SK-MEL-5 (cell line): Measurements from ENCODE around the gene AFG1L. TPM values are rescaled to one million over a fixed set of nuclear protein-coding genes. Genes with fewer than 3 reads are reported as not detected.
"Not testable (repeated sequence)": the region's sequence is repeated elsewhere in the genome, so short reads cannot be mapped to it uniquely, and the experiment has no call there.

ENCODE experiments used
- DNase-seq: peaks from one replicate; pipeline ENCODE4 v3.0.0-alpha.2; 2016; ENCODE audit warnings: low read depth, low spot score
- in situ Hi-C: cut with HindIII; loops from 2 replicates; pipeline ENCODE4 v1.10.0; 2016; ENCODE audit warnings: low sequenced_read_pairs, high pct_unique_total_duplicates, low pct_unique_long_range_greater_than_20kb
- total RNA-seq: library from RNA; depleted of rRNA; stranded (reverse); fragments of >200 nt; shearing (Covaris generic); gene quantifications from 2 replicates; pipeline ENCODE4 v1.2.3, GENCODE V29; 2014

AFG1L gene
- total RNA-seq, 1 experiment from 2014 or later = 2.4 TPM

DNA sequence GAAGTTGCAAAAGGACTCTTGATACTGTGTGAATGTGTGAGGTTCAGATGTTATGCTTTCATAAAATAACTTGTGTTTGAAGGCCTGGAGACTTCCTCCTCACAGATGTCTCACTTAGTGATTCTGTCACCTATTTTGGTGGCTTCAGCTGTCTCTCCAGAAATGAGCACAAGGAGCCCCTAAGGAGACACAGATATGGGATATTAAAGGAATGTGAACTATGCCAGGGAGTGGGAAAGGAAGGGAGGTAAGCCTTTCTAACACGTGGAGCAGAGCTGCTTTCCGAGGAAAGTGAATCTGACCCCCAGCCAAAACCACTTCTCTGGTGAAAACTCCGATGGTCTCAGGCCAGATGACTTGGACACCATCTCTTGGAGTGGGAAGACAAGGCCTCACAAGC, 255.4 kb downstream of the AFG1L start:
- DNase-seq = no peak
- in situ Hi-C loops = no loop called here

DNA sequence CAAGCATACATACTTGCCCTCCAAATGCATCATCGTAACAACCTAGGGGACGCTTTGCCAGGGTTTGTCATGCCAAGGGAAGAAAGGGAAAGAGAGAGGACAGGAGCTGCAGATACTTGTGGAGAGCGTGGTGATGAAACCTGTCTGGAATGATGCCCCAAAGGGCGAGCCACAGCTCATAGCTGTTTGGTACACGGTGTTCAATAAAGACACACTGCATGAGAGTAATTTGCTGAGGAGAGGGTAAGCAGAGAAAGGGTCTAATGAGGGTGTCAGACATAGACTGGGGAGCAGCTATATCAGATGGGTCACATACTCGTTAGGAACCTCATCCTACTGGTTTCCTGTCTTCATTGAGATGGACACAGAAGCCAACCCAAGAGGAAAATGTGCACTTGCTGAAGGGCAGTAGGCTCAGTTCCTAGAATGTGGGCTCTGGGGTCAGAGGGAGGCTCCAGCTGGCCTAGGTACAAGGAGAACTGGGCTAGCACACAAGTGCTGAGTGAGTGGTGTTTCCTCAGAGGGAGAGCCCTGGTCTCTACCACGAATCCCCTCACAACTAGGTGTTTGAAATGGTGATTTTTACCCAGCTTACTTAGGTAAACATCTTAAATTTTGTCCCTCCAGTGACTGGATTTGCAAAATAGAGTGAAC, 260.7 kb downstream of the AFG1L start:
- in situ Hi-C loops = no loop called here
- DNase-seq = no peak

DNA sequence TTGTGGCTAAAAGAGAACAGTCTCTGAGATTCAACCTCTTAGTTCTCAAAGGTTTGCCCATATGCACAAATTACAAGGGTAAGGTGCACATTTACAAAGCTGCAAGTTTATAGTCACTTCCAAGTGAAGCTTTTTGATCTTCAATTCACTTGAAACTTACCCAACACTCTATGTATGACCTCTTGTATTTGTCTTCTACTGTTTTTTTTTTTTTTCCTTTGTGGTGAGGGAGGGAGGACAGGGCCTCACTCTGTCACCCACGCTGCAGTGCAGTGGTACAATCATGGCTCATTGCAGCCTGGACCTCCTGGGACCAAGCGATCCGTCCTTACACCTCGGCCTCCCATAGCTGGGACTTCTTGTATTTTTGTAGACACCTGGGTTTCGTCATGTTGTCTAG, 261.4 kb downstream of the AFG1L start:
- in situ Hi-C loops = no loop called here
- DNase-seq = no peak

DNA sequence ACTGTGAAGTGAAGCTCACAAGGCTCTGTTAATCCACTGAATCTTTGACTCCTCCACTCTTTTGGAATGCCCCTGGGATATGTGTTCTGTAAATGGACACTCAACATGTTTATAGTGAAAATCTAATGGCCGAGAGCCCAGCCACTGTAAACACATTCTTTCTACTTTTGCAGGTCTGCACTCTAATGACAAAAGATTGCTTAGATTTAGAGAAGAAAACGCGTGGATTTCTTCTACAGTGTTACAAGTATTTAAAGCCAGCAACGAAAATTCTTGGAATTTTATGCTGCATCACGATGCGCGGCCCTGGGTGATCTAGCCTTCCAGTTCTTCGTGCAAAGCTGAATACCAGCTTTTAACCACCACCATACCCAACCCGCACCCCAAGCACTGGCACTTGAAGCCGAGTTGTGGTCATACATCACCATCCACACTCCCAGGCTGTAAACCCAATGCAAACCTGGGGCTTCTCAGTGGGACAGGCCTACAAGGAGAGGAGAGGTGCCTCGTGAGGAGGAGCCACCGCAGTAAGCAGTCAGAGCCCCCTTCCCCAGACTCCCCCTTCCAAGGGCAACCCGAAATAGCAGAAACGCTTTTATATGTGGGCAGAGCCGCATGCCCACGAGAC, 262.1 kb downstream of the AFG1L start:
- in situ Hi-C loops = no loop called here
- no peak for DNase-seq

DNA sequence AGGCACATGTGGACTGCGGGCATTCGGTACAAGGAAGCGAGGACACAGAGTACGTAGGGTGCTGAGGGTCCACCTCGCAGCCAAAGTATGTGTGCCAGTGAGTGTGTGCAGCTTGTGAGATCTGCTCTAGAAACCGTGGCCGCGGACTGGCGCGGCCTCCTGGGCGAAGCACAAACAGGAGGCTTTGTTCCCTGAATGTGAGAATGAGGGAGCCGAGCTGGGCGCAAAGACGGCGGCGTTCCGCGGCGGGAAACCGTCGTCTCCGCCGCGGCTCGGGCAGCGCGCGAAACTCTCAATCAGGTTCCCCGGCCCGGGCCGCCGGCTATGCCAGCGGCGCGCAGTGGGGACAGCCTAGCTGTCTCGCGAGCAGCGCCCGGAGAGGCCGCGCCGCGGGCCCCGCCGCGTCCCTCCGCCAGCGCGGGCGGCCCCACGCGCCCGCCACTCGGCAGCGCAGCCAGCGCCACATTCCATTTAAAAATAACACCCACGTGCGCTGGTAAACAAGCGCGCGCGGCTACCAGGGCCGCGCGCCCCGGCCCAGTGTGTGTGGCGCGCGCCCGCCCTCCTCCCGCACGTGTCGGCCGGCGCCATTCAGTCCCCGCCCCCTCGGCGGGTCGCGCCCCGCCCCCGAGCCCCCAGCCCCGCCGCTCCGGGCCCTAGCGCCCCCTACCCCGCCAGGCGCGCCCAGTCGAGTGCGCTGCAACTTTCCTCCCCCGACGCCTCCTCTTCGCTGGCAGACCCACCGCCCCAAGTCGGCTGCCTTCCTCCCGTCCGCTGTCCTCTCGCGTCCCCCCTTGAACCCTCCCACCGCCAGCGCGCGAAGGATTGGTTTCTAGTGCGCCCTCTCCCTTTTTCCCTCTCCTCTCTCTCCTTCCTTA, 262.9 kb downstream of the AFG1L start:
- in situ Hi-C loops = no loop called here
- peak; percentile 45 for DNase-seq

DNA sequence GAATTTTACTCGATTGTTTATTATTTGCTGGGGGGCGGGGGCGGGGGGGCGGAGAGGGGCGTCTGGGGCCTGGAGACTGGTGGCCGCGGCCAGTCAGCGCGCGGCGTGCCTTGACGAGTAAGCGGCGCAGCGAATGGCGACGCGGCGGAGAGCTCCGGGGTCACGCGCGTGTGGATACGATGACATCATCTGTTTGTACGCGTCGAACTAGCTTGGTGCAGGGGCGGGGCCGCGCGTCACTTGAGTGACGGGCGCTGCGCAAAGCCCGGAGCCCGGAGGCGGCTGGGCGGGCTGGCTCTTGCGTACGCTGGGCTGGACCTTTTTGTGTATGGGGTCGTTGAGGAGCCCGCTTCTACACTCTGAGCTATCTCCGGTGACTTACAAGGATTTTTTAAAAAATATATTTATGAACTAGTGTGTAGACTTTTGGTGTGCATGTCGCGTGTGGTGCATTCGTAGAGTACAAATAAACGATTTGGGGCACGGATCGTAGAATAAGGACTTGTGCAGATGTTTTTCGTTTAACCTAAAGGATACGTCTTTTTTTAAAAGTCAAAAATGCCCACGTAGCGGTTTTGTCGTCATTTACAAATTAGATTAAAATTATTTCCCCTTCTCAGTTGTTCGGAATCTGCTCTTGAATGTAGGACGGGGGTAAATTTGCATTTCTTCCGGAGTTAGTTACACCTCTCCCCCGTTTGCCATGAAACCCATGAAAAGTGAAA, 263.7 kb downstream of the AFG1L start:
- DNase-seq = peak; percentile 97
- in situ Hi-C loops = no loop called here

DNA sequence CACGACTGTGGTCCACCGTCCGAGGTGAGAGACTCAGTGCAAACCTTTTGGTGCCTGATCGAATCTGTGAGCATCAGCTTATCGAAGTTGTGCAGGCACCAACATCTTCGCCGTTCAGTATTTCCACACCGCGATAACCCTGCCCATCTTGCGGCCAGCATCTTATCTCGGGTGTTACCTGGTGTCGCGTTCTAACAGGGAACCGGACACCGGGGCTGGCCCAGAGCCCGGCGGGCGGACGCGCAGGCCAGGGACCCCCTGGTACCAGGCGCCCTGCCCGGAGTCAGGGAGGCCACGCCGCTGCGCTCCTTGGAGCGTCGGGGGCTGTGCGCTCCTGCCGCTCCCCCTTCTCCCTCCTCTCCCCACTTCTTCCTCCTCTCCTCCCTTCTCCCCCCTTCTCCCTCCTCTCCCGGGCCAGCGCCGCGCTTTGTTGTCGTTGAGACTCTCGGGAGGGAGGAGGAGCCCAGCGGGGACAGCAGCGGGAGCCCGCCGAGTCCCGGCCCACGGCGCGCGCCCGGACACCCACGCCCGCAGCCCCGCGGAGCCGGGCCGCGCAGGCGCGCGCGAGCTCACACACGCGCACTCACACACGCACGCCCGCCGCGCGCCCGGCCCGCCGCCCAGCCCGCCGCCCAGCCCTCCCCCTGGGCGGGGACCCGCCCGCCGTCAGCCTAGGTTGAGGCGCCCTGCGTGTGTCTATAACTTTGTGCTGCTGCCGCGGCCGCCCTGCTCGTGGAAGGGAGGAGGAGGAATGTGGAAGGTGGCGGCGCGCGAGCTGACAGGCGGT, 264.4 kb downstream of the AFG1L start:
- peak; percentile 78 for DNase-seq
- in situ Hi-C loops = no loop called here

DNA sequence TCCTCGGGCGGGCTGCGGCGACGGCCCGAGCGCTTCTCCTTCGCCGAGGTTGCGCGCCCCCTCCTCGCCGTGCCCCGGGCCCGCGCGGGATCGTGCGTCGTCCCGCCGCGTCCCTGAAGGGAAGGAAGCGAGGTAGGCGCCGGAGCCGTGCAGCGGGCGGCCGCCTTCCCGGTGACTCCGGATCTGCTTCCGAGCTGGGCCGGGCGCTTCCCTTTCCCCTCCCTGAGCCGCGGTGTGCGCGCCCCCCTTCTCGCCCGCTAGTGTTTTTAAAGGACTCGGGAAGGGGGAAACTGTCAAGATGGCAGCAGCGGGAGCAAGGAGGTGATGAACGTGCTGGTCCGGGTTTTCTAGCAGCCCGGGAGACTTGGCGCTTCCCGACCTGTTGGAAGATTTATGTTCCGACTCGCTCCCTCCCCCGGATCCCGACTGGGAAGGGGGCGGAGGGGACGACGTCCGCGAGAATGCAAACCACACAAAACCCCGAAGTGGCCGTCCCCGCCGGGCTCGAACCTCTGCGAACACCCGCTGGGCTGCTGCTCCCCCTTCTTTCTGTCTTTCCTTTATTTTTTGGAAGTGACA, 265.1 kb downstream of the AFG1L start:
- peak; percentile 53 for DNase-seq
- in situ Hi-C loops = no loop called here

DNA sequence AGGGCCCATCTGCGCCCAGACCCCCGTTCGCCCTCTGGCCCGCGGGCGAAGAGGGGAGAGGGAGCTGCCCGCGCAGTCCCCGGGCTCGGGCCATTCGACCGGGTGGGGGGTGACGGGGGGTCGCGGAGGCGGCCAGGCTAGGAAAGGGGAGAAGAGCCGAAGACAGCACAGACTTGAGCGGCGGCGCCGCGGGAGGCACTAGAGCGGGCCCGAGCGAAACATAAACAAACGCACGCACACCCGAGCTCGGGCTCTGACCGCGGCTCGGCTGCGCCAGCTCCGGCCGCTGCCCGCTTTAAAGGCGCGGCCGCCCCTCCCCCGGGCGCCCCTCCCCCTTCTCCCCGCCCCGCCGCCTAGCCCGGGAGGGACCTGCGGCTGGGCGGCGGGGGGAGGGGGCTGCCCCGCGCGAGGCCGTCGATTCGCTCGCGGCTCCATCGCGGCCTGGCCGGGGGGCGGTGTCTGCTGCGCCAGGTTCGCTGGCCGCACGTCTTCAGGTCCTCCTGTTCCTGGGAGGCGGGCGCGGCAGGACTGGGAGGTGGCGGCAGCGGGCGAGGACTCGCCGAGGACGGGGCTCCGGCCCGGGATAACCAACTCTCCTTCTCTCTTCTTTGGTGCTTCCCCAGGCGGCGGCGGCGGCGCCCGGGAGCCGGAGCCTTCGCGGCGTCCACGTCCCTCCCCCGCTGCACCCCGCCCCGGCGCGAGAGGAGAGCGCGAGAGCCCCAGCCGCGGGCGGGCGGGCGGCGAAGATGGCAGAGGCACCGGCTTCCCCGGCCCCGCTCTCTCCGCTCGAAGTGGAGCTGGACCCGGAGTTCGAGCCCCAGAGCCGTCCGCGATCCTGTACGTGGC, 265.8 kb downstream of the AFG1L start, which contains the start of gene FOXO3:
Gene FOXO3, plus strand, starts transcription at position 455 of the 846 bp plus-strand sequence. Its CDS starts 292 bp downstream, at position 747.
- in situ Hi-C loops = no loop called here
- DNase-seq = peak; percentile 55

DNA sequence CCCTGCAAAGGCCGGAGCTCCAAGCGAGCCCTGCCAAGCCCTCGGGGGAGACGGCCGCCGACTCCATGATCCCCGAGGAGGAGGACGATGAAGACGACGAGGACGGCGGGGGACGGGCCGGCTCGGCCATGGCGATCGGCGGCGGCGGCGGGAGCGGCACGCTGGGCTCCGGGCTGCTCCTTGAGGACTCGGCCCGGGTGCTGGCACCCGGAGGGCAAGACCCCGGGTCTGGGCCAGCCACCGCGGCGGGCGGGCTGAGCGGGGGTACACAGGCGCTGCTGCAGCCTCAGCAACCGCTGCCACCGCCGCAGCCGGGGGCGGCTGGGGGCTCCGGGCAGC, 266.4 kb downstream of the AFG1L start:
- DNase-seq, in situ Hi-C loops: not testable (repeated sequence)

DNA sequence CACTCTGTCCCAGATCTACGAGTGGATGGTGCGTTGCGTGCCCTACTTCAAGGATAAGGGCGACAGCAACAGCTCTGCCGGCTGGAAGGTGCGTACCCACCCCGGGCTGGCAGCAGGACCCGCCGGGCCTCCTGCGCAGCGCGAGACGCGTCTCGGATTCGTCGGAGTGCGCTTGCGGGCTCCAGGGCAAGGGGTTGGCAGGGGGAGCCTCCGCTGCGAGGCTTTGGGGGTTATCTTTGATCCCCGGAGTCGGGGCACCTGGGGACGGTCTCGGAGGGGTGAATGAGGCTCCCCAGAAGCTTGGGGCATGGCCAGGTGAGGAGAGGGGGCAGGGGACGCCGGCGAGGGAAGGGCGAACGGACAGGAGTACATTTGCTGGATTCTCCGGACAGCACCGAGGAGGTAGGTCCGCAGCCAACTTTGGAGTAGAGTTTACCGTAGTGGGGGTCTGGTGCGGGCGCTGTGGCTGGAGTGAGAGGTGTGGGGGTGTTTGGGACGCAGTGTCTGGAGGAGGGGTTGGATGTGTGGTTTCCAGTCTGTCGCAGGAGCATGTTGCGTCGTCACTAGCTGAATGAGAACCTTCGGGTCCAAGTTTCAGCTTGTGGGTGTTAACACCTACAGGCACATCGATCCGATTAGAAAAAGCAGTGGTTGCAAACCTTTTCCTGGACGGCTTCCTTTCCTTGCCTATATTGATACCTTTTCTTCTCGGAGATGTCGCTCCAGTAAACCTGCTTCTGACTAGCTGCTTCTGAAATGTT, 267.1 kb downstream of the AFG1L start:
- DNase-seq = no peak
- in situ Hi-C loops = no loop called here

DNA sequence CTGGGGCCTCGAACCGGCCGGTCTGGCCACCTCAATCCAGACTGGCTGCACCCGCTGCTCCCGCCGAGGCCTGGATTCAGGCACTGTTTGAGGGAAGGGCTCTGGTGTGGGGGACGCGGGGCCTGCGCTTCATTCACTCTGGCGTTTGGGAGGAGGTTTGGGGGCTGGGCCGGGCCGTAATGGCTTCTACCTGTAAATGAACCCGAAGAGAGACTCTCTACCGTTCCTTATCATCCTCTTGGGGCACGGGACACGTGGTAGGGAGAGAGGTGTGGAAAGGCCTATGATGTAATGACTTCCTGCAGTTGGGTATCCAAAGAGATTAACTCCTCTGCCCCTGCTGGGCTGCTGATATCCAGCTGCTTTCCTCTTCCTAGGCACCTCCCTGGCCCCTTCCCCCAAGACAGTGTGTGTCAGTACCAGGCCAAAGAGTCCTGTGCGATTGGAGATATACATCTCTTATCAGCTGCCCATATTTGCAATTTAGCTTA, 267.7 kb downstream of the AFG1L start:
- in situ Hi-C loops = no loop called here
- peak; percentile 13 for DNase-seq

DNA sequence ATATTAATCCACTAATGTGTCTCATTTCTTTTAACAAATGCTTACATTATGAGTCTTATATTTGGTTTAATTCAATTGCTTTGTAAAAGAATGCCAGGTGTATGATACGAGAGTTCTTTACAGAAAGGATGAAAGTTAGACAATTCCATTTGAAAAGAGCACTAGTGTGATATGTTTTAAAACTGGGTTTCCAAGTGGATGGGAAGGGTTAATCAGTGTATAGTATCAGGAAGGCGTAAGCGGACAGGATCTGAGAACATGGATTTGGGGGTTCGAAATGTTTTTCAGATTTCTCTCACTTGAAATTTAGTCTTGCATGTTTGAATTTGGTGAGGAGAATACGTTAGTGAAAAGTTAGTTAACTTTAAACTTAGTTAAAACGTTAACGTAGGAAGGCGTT, 268.4 kb downstream of the AFG1L start:
- in situ Hi-C loops = no loop called here

DNA sequence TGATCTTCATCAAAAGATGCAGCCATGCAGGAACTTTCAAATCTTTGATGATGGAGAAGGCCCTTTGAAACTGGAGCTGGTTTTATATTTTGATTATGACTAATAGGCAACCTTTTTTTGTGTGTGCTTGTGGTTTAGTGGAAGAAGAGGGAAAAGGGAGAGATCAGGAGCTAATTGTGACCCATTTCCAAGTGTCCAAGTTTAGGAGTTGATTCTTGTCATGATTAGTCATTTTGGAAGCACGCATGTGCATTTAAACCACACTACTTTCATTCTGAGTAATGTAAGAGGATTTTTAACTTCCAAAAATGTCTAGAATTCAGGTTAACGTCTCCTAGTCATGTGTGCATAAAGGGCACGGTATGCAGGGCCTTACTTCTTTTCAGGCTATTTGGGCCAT, 269.3 kb downstream of the AFG1L start:
- in situ Hi-C loops = no loop called here
- DNase-seq = peak; percentile 35

More for the DNA sequence above, 268.4 kb downstream of the AFG1L start:
- DNase-seq = no peak

DNA sequence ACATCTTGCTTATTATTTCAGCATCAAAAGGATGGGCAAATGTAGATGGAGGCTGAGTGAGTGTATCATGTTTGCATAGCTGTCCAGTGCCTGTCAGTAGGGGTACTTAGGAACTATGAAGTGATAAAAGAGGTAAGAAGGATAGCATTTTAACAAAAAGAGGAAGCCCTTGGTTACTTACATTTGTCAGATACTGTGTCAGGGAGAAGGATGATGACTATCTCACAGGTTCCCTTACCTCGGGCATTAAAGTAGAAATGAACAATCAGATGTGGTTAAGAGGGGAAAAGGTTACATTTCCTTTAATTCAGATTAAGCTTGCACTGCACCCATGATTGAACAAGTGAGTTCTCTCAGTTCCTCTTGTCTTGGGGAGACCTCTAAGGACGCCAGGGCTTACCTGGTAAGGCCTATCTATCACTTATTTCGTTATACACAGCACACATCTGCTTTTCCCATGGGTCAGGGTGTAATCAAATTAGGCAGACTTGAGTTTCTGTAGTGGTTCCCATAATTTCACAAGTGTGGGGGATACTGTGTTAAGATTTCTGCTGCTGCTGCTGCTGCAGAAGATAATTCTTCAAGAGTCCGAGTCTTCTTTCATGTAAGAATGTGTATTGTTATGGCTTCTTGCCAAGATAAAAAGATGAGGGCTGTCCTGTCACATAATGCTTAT, 270.4 kb downstream of the AFG1L start:
- no peak for DNase-seq
- in situ Hi-C loops = no loop called here
